Epithelial cell of proximal tubule (primary cell): ENCODE results near the gene ABHD15. TPM values are rescaled to one million over a fixed set of nuclear protein-coding genes. Genes with fewer than 3 reads are reported as not detected.

Experiments
- DNase-seq: peaks from one replicate; pipeline ENCODE4 v3.0.0-alpha.2; 2011; ENCODE audit warnings: low read depth
- H3K4me3 ChIP-seq: 2 replicates; pipeline ENCODE4 v1.5.1; 2011; ENCODE audit warnings: low read depth, mild to moderate bottlenecking, low read length
- CTCF ChIP-seq: conservative IDR thresholded peaks from 2 replicates; pipeline ENCODE4 v1.5.1; 2012; ENCODE audit warnings: low read depth, mild to moderate bottlenecking, low read length
- total RNA-seq: library from RNA; depleted of rRNA; stranded (reverse); fragments of >200 nt; gene quantifications from 2 replicates; pipeline ENCODE4 v1.2.3, GENCODE V29; 2015

The ABHD15 gene
- total RNA-seq, 1 donor from 2014 or later, result 8.2 TPM

DNA sequence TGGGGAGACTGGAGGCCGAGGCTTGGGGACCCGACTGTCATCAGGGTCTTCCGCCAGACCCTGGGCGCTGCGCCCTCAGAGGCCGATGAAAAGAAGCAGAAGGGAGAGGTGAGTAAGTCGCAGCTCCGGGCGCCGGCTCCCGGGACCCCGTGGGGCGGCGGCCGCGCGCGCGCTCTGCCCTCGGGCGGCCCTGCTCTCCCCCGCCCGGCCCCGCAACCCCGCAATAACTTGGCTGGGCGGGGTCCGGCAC, 392 bp upstream of the ABHD15 start:
- TF ChIP-seq CTCF, result no peak
- H3K4me3 ChIP-seq, result peak overlapping the region; percentile 77

GRCh38 chr17:29565643-29566472, 979 bp downstream of the ABHD15 start:
- DNase-seq, result no peak

More for the DNA sequence above, 392 bp upstream of the ABHD15 start:
- no peak for DNase-seq

GRCh38 chr17:29563816-29564215, 3.0 kb downstream of the ABHD15 start:
- DNase-seq, result no peak
- no peak for TF ChIP-seq CTCF
- H3K4me3 ChIP-seq, result no peak overlapping the region

More at GRCh38 chr17:29565643-29566472, 979 bp downstream of the ABHD15 start:
- TF ChIP-seq CTCF, result peak; percentile 29
- peak overlapping the region; percentile 76 for H3K4me3 ChIP-seq

DNA sequence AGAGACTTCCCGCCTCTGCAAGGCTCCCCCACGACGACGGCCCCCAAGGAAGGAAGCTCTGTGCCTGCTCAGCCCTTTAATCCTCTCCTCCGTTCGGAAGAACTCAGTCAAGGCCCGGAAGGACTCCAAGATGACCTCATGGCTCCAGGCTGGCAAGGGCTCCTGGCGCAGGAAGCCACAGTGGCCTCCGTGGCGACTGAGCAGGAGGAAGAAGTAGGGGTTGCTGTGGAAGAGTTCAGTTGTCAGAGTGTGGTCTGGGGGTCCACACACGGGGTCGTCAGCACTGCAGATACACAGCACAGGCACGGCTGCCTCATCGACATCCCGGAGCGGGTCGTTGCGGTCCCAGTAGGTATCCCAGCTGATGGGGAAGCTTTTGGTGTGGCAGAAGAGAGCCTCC, 4.2 kb downstream of the ABHD15 start:
- DNase-seq, result no peak
- H3K4me3 ChIP-seq, result no peak overlapping the region
- TF ChIP-seq CTCF, result no peak

DNA sequence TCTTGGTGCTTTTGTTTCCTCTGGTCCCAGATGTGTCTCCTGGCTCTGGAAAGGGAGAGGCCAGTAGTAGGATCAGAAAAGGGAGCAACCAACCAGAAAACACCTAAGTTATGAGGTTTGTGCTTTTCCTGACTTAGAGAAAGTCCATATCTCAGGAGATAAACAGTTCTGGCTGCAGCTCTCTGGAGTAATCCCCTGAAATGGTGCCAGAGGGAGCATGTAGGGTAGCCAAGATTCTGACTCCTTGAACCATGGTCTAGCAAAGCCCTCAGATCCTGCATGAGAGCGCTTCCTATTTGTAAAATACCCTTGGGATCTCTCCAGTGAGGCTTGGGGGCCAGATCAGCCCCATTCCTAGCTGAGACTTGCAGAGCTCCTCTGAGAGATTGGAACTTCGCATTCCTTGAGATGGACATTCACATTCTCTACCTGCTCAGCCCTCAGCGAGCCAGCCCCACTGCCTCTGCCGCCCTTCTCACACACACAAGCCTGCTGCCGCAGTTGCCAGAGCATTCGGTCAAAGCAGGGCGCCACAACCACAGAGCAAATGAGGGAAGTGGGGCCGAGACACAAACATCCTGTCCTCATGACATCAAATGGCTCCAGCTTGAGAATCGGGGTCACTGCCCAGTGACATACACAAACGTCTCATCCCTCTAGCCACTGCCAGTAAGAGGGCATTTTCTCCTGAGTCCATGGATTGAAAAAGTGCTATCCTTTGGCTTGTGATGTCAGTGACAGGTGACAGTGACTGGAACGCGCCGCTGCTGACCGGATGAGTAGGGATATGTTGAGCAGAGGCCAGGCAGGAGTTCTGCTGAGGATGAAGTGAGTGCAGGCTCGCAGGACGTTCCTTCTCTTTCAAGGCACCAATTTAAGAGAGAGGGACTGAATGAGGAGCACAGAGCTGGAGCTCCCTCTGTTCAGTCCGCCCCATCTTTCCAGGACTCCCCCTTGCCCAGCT, 5.0 kb downstream of the ABHD15 start:
- DNase-seq, result no peak

GRCh38 chr17:29560316-29560715, 6.5 kb downstream of the ABHD15 start:
- no peak overlapping the region for H3K4me3 ChIP-seq

More for the DNA sequence above, 5.0 kb downstream of the ABHD15 start:
- no peak overlapping the region for H3K4me3 ChIP-seq
- no peak for TF ChIP-seq CTCF

More at GRCh38 chr17:29560316-29560715, 6.5 kb downstream of the ABHD15 start:
- TF ChIP-seq CTCF, result no peak
- no peak for DNase-seq
